Kidney epithelial cell (primary cell): ENCODE data around the gene PLEKHS1. TPM values are rescaled to one million over a fixed set of nuclear protein-coding genes. Genes with fewer than 3 reads are reported as not detected.

Experiments used
- DNase-seq: peaks from one replicate; pipeline ENCODE4 v3.0.0-alpha.2; 2010; ENCODE audit warnings: low read depth
- H3K27me3 ChIP-seq: 2 replicates; pipeline ENCODE4 v1.6.0; 2011; ENCODE audit warnings: low read length; ENCODE audit not compliant: control insufficient read depth, insufficient read depth
- H3K36me3 ChIP-seq: 2 replicates; pipeline ENCODE4 v1.5.1; 2011; ENCODE audit warnings: low read length; ENCODE audit not compliant: control insufficient read depth, insufficient read depth
- H3K4me3 ChIP-seq: 2 replicates; pipeline ENCODE4 v1.5.1; 2011; ENCODE audit warnings: low read depth, mild to moderate bottlenecking, control low read depth, low read length
- CTCF ChIP-seq: IDR thresholded peaks from 2 replicates; pipeline ENCODE4 v1.5.1; 2011; ENCODE audit warnings: mild to moderate bottlenecking, moderate library complexity, low read length, control low read depth, inconsistent platforms; ENCODE audit not compliant: insufficient read depth, poor library complexity, severe bottlenecking
- total RNA-seq: library from RNA; depleted of rRNA; stranded (reverse); fragments of >200 nt; gene quantifications from 2 replicates; pipeline ENCODE4 v1.2.3, GENCODE V29; 2015

Gene PLEKHS1
- total RNA-seq, 1 donor from 2014 or later, result not detected

DNA sequence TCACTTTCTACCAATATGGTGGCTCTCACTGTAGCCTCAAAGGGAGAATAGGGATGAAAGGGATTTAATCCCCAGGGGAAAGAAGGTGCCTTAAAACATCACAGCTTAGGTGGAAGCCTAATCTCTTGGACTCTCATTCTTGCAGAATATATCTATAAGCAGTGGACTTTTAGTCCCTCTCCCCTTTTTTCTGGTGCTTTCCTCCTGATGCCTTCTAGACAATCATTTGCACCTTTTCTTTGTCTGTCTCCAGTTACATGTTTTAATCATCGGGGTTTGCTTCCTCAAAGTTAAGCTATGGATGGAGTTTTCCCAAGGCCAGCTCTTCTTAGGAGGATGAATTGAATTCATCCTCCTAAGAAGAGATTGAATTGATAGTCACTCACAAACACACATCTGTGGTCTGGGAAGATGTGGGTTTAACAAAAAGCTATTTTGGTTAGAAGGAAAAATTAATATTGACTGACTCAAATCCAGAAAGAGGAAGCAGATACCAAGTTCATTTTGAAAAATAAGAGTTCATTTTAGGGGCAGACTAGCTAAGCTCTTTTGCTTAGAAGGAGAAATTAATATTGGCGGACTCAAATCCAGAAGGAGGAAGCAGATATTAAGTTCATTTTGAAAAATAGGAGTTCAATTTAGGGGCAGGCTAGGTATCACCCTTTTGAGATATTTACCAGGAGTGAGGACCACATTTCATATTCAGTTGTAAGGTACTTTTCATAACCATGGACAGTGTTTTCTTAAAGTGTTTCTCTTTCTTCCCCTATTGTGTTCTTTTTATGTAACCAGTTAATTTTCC is 35.2 kb upstream of the PLEKHS1 start:
- TF ChIP-seq CTCF, result no peak
- Histone ChIP-seq H3K4me3 (no peak overlapping the region), H3K27me3 (no peaks in the 10 kb centered on the region), H3K36me3 (peaks cover 2% of the 10 kb centered on the region)
- DNase-seq, result no peak

DNA sequence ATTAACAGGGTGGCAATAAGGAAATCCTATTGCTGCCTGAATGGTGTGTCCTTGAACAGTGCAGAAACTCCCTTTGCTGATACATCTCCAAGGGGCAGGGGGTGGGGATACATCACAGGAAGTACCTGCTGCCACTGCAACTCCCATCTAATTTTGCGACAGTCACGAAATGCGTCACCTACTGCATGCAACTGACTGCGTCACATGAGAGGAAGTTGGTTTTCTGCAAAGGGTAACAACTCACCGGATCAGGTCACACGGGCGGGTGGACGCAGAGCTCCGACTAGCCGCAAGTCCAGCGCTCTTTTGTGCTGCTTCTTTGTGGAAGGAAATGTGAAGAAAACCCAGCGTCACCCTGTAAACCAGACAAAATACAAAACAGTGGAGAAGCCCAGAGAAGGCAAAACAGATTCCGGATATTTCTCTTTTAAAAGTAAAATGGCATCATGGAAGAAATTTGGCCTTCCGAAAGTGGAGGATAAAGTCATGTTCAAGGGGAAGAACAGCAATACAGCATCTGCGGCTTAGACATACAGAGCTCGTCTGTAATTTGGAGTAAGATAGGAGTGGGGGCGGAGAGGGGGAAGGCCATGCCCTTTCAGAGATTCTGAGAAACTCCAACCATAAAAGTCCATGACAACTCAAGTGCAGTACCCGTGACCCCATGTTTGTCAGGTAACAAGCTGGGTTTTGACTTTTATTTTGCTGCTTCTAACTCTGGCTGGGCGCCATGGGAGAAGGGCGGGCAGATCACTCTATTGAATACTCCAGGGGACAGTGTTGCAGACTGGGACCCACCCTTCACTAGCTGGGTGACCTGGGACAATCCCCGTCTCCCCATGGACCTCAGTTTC is 32.3 kb upstream of the PLEKHS1 start:
- no peak for DNase-seq
- Histone ChIP-seq H3K4me3 (no peak overlapping the region), H3K27me3 (no peaks in the 10 kb centered on the region), H3K36me3 (peaks cover 3% of the 10 kb centered on the region)
- no peak for TF ChIP-seq CTCF

DNA sequence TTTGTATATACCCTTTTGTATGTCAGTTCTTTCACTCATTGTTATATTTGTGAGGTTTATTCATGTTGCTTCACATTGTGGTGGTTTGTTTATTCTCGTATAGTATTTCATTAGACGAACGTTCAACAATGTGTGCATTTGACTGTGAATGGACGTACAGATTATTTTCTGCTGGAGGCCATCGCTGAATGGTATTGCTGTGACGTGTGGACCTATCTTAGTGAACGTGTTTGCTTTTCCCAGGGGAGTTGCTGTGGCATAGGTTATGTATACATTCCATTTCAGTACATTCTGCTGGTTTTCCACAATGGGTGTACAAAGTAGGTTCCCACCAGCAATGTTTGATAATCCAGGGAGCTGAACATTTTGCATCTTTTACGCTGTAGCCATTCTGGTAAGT is 31.1 kb upstream of the PLEKHS1 start:
- no peak for TF ChIP-seq CTCF
- DNase-seq, result no peak
- no peak overlapping the region for H3K4me3 ChIP-seq
- peaks cover 3% of the 10 kb centered on the region for H3K36me3 ChIP-seq
- H3K27me3 ChIP-seq, result no peaks in the 10 kb centered on the region

DNA sequence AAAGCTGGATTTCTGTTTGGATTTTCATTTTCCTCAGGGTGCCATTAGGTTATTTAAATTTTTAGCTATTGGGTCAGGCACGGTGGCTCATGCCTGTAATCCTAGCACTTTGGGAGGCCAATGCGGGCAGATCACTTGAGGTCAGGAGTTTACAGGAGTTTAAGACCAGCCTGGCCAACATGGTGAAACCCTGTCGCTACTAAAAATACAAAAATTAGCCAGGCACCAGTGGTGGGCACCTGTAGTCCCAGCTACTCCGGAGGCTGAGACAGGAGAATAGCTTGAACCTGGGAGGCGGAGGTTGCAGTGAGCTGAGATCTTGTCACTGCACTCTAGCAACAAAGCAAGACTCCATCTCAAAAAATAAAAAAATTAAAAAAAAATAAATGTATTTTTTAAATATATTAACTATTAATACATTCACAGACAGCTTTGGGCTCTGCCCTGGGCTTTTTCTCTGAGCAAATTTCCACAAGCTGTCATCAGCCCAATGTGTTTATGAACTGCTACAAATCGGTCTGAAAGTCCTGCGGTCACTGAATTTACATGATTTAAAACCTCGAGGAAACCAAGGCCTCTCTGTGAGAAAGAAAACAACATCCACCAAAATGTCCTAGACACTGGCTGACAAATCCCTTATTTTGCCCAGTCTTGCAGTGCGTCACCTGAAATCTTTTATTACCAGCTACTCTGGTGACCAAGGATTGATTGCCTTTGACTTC is 19.2 kb upstream of the PLEKHS1 start:
- no peak for TF ChIP-seq CTCF
- H3K27me3 ChIP-seq, result no peaks in the 10 kb centered on the region

GRCh38 chr10:113732966-113733365 is 18.5 kb upstream of the PLEKHS1 start:
- Histone ChIP-seq H3K36me3 (no peaks in the 10 kb centered on the region), H3K27me3 (no peaks in the 10 kb centered on the region), H3K4me3 (no peak overlapping the region)
- no peak for DNase-seq
- TF ChIP-seq CTCF, result no peak

More for the DNA sequence above, 19.2 kb upstream of the PLEKHS1 start:
- DNase-seq, result no peak
- Histone ChIP-seq H3K36me3 (peaks cover 1% of the 10 kb centered on the region), H3K4me3 (no peak overlapping the region)
